LNCaP clone FGC (cell line): ENCODE measurements around the gene RNASE11.
"Not testable (repeated sequence)": the region's sequence is repeated elsewhere in the genome, so short reads cannot be mapped to it uniquely, and the experiment has no call there.

Source experiments
- DNase-seq: peaks from one replicate; pipeline ENCODE4 v3.0.0-alpha.2; 2011; ENCODE audit warnings: low read depth
- H3K4me3 ChIP-seq: 2 replicates; pipeline ENCODE4 v1.5.1; 2011; ENCODE audit warnings: mild to moderate bottlenecking, low read depth, low read length, control low read depth
- TF ChIP-seq, protein P1 (sequence below): IDR thresholded peaks from 2 replicates; pipeline ENCODE4 v1.5.1; 2012; ENCODE audit warnings: mild to moderate bottlenecking; ENCODE audit not compliant: control insufficient read depth, insufficient read depth; ENCODE audit errors: extremely low read depth

RNASE11 gene

DNA sequence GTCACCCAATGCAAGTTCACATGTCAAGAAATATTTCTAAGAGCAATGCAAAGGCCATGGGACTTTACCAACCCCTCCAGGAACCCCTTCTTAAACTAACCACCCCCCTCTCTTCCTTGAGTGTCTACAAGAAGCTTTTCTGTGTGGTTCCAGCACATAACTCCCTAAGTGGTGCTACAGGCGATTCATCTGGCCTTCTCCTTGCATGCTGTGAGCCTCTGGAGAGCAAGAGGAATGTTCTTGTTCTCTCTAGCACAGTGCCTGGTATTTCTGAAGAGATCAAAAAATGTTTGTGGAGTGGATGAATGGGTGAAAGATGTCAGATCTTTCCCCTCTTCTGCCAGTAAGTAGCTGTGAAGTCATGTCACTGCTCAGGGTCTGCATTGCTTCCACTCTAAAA, 9.3 kb upstream of the RNASE11 start:
- no peak for DNase-seq
- H3K4me3 ChIP-seq = no peak overlapping the region
- TF ChIP-seq, protein P1, sequence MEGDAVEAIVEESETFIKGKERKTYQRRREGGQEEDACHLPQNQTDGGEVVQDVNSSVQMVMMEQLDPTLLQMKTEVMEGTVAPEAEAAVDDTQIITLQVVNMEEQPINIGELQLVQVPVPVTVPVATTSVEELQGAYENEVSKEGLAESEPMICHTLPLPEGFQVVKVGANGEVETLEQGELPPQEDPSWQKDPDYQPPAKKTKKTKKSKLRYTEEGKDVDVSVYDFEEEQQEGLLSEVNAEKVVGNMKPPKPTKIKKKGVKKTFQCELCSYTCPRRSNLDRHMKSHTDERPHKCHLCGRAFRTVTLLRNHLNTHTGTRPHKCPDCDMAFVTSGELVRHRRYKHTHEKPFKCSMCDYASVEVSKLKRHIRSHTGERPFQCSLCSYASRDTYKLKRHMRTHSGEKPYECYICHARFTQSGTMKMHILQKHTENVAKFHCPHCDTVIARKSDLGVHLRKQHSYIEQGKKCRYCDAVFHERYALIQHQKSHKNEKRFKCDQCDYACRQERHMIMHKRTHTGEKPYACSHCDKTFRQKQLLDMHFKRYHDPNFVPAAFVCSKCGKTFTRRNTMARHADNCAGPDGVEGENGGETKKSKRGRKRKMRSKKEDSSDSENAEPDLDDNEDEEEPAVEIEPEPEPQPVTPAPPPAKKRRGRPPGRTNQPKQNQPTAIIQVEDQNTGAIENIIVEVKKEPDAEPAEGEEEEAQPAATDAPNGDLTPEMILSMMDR = no peak

DNA sequence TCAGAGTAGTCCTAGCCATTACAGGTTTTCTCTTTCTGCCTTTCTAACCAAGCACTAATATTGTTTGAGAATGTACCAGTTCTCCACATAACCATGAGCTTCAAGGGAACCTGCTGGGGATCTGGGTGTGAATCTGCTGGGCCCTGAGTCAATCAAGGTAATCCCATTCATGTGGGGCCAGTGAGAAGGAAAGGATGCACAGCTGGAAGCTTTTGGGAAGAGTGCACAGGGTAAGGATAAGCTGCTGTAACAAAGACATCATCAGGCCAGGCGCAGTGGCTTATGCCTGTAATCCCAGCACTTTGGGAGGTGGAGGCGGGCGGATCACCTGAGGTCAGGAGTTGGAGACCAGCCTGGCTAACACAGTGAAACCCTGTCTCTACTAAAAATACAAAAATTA, 7.9 kb upstream of the RNASE11 start:
- H3K4me3 ChIP-seq, DNase-seq: not testable (repeated sequence)

DNA sequence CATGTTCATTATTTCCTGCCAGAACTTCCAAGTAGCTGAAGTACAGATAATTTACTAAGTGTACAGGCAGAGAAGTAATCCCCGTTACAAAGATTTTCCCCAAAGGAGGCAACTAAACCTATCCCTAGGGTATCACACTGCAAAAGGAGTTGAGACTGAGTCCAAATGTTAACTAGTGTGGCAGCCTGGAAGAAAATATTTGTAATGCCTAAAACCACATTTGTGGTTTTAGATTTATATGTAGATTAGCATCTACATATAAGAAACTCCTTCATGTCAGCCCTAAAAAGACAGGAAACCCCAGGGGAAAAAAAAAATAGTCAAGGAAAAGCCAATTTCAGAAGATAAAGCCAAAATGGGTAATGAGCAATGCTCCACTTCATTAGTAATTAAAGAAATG, 4.8 kb upstream of the RNASE11 start:
- TF ChIP-seq, protein P1 = no peak
- no peak overlapping the region for H3K4me3 ChIP-seq
- no peak for DNase-seq

DNA sequence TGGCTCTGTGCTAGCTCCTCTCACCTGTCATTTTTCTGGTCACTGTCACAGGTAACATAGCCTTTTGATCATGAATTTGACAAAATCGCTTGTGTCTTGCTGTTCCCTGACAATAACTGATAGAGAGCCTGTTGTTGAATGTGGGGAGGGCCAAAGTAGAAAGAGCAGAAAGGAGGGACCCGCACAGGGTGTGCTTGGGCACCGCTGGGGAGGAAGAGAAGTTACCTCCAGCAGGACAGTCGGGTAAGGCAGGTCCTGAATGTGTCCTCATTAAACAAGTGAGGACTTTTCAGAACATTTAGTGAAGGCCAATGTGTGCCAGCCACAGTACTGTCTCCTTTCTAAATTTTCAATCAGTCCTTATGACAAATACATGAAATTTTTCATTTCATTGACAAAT, 3.4 kb upstream of the RNASE11 start, which contains the start of gene RNASE12:
Gene RNASE12 (minus strand): TSS at position 142 of the 400 bp plus-strand sequence. CDS start 653 bp downstream, outside the sequence.
- H3K4me3 ChIP-seq = no peak within 1 kb of the TSS

DNA sequence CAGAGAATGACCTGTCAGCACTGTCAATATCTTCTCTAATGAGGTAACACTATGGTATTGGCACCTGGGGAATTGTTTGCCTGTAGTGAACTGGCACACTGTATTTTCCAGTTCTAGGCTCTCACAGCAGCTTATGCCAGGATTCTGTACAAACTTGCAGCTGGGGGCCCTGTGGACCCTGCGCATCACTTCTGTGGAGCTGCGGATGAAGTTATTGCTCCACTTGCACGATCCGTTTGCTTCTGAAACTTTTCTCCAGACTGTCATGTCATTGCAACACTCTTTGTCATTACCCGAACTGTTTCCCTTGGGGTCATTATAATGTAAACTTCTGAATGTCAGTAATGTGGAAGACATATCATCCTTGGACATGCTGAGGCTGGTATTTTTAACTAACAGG, 3.9 kb downstream of the RNASE11 start:
- TF ChIP-seq, protein P1 = no peak
- no peak for DNase-seq
- H3K4me3 ChIP-seq = no peak overlapping the region

More for the DNA sequence above, 3.4 kb upstream of the RNASE11 start, which contains the start of gene RNASE12:
- DNase-seq = no peak
- TF ChIP-seq, protein P1 = no peak

DNA sequence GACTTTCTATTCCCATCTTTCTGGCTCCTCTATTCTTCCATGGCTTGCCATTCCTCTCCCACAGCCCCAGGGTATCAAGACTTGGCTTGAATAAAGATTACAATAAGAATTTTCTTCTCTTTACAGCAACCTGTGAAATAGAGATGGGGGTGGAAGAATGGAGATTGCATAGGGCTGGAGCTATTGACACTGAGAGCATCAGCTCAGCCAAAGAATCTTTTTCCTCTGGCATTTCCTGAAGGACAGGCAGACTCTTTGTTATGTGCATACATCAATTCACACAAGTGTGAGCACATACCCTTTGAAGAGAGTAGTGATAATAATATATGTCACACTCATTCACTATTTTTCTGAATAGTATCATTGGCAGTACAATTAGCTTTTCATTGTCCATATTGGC, 4.7 kb downstream of the RNASE11 start:
- H3K4me3 ChIP-seq = no peak overlapping the region
- TF ChIP-seq, protein P1 = no peak
- no peak for DNase-seq

DNA sequence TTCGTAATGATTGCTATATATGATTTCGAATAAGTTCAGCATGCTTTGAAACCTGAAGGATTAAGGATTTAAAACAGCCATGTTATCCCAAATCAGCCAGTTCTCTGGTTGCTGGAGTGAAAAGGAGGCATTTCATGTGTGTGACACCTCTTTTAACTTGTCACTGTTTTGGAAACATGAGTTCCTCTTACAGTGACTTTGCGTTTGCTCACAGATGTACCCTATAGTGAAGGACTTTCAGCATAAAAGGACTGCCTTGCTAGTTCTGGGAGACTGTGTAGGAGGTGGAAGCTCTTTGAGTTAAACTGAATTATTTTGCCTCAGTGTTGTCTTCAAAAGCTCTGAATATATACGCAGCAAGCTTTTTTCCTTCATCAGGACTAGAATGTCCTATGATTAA, 7.6 kb downstream of the RNASE11 start:
- no peak for DNase-seq
- TF ChIP-seq, protein P1 = no peak
- H3K4me3 ChIP-seq = no peak overlapping the region
